Activated CD4-positive, alpha-beta T cell treated with anti-CD3 and anti-CD28 coated beads, Interleukin-2, amount 10 ng/mL, durations not matched to agents 7 days and 5 days (primary cell): Measurements from ENCODE around the gene TMEM217. TPM values are rescaled to one million over a fixed set of nuclear protein-coding genes. Genes with fewer than 3 reads are reported as not detected.

ENCODE experiments used
- CTCF ChIA-PET: fragments of 350-600 bp; sonication (Branson Sonifier 250); formaldehyde crosslinking; loops from one replicate; lab custom pipeline; 2021; ENCODE audit warnings: antibody characterized with exemption; lab: Charles Lee
- POLR2A ChIA-PET: fragments of 350-600 bp; sonication (Branson Sonifier 250); formaldehyde crosslinking; loops from one replicate; lab custom pipeline; 2021; ENCODE audit warnings: antibody characterized with exemption; lab: Charles Lee
- DNase-seq: peaks from one replicate; pipeline ENCODE4 v3.0.0-alpha.2; 2020
- H3K27ac Mint-ChIP-seq: one replicate; pipeline ENCODE4 v1.8.0; 2021; ENCODE audit warnings: mild to moderate bottlenecking, moderate library complexity, mixed read lengths
- H3K27me3 Mint-ChIP-seq: one replicate; pipeline ENCODE4 v1.8.0; 2021; ENCODE audit warnings: mixed read lengths
- H3K36me3 Mint-ChIP-seq: one replicate; pipeline ENCODE4 v1.8.0; 2021; ENCODE audit warnings: low read depth, mixed read lengths
- H3K4me1 Mint-ChIP-seq: one replicate; pipeline ENCODE4 v1.8.0; 2021; ENCODE audit warnings: mixed read lengths
- H3K4me3 Mint-ChIP-seq: one replicate; pipeline ENCODE4 v1.8.0; 2021; ENCODE audit warnings: mild to moderate bottlenecking, moderate library complexity, mixed read lengths
- H3K9me3 Mint-ChIP-seq: one replicate; pipeline ENCODE4 v1.8.0; 2021; ENCODE audit warnings: mixed read lengths
- total RNA-seq, 2 experiments: library from RNA; stranded (reverse); gene quantifications; one replicate each; pipeline ENCODE4 v1.2.3, GENCODE V29; 2021

TMEM217 gene
- total RNA-seq, 2 experiments from 2014 or later: 0.92 to 1.3 TPM

- DNase-seq: no peak
- Mint-ChIP-seq H3K4me1 (peaks cover 43% of the 10 kb centered on the region), H3K36me3 (peaks cover 5% of the 10 kb centered on the region), H3K27ac (peak overlapping the region; percentile 88), H3K9me3 (no peaks in the 10 kb centered on the region), H3K4me3 (peak overlapping the region; percentile 87), H3K27me3 (no peaks in the 10 kb centered on the region)
- CTCF ChIA-PET: interaction anchor here (0.6 to 2.0 kb wide), 9 partner anchors 9 to 239 kb away, joined by 3 to 5 read pairs (median 4); no protein-coding TSS in a partner anchor
- POLR2A ChIA-PET: interaction anchor here (1.2 kb wide), 1 partner anchor 47 kb away, joined by 3 read pairs; no protein-coding TSS in a partner anchor
Observed at GRCh38 chr6:37257320-37257633, 667 bp downstream of the TMEM217 start.

- H3K27ac Mint-ChIP-seq: peak overlapping the region; percentile 61
- H3K4me3 Mint-ChIP-seq: peak overlapping the region; percentile 87
- peaks cover 4% of the 10 kb centered on the region for H3K36me3 Mint-ChIP-seq
- ChIA-PET POLR2A (interaction anchor here (1.2 kb wide), 1 partner anchor 47 kb away, joined by 3 read pairs; no protein-coding TSS in a partner anchor), CTCF (interaction anchor here (0.6 to 2.0 kb wide), 8 partner anchors 10 to 238 kb away, joined by 3 to 5 read pairs (median 4); no protein-coding TSS in a partner anchor)
- H3K27me3 Mint-ChIP-seq: no peaks in the 10 kb centered on the region
- DNase-seq: no peak
- peaks cover 42% of the 10 kb centered on the region for H3K4me1 Mint-ChIP-seq
- H3K9me3 Mint-ChIP-seq: no peaks in the 10 kb centered on the region
Observed at GRCh38 chr6:37256692-37257319, 1.1 kb downstream of the TMEM217 start.

- no peak for DNase-seq
- H3K9me3 Mint-ChIP-seq: no peaks in the 10 kb centered on the region
- no peak overlapping the region for H3K4me3 Mint-ChIP-seq
- no peaks in the 10 kb centered on the region for H3K27me3 Mint-ChIP-seq
- POLR2A ChIA-PET: no interaction called here
- H3K4me1 Mint-ChIP-seq: peaks cover 25% of the 10 kb centered on the region
- no peak overlapping the region for H3K27ac Mint-ChIP-seq
- CTCF ChIA-PET: interaction anchor here (1.6 kb wide), 1 partner anchor 249 kb away, joined by 3 read pairs; no protein-coding TSS in a partner anchor
- peaks cover 2% of the 10 kb centered on the region for H3K36me3 Mint-ChIP-seq
Observed at GRCh38 chr6:37254881-37255280, 3.1 kb downstream of the TMEM217 start.

GRCh38 chr6:37253486-37254007 is 4.4 kb downstream of the TMEM217 start:
- no peak for DNase-seq
- peaks cover 15% of the 10 kb centered on the region for H3K4me1 Mint-ChIP-seq
- no peak overlapping the region for H3K4me3 Mint-ChIP-seq
- no peak overlapping the region for H3K27ac Mint-ChIP-seq
- H3K9me3 Mint-ChIP-seq: no peaks in the 10 kb centered on the region
- ChIA-PET CTCF (interaction anchor here (0.9 to 1.0 kb wide), 3 partner anchors 8 to 27 kb away, joined by 3 to 7 read pairs (median 3); no protein-coding TSS in a partner anchor), POLR2A (no interaction called here)
- no peaks in the 10 kb centered on the region for H3K27me3 Mint-ChIP-seq
- H3K36me3 Mint-ChIP-seq: peaks cover 2% of the 10 kb centered on the region

GRCh38 chr6:37251211-37251780 is 6.6 kb downstream of the TMEM217 start:
- no peak for DNase-seq
- ChIA-PET POLR2A (no interaction called here), CTCF (interaction anchor here (1.4 kb wide), 1 partner anchor 9 kb away, joined by 3 read pairs; no protein-coding TSS in a partner anchor)
- Mint-ChIP-seq H3K36me3 (peaks cover 2% of the 10 kb centered on the region), H3K27ac (no peak overlapping the region), H3K4me3 (no peak overlapping the region), H3K4me1 (no peaks in the 10 kb centered on the region), H3K9me3 (peaks cover 2% of the 10 kb centered on the region), H3K27me3 (no peaks in the 10 kb centered on the region)

GRCh38 chr6:37244430-37245310 is 13.3 kb downstream of the TMEM217 start:
- DNase-seq: no peak
- Mint-ChIP-seq H3K9me3 (peaks cover 2% of the 10 kb centered on the region), H3K4me1 (peaks cover 10% of the 10 kb centered on the region), H3K27ac (no peak overlapping the region), H3K36me3 (no peaks in the 10 kb centered on the region), H3K4me3 (no peak overlapping the region), H3K27me3 (no peaks in the 10 kb centered on the region)
- ChIA-PET POLR2A (no interaction called here), CTCF (no interaction called here)

GRCh38 chr6:37243816-37244370 is 14.1 kb downstream of the TMEM217 start:
- no peak overlapping the region for H3K4me3 Mint-ChIP-seq
- peaks cover 13% of the 10 kb centered on the region for H3K4me1 Mint-ChIP-seq
- peaks cover 2% of the 10 kb centered on the region for H3K9me3 Mint-ChIP-seq
- DNase-seq: no peak
- no peaks in the 10 kb centered on the region for H3K36me3 Mint-ChIP-seq
- no peaks in the 10 kb centered on the region for H3K27me3 Mint-ChIP-seq
- CTCF ChIA-PET: no interaction called here
- POLR2A ChIA-PET: no interaction called here
- H3K27ac Mint-ChIP-seq: no peak overlapping the region

- H3K36me3 Mint-ChIP-seq: no peaks in the 10 kb centered on the region
- H3K4me1 Mint-ChIP-seq: peaks cover 16% of the 10 kb centered on the region
- H3K27me3 Mint-ChIP-seq: no peaks in the 10 kb centered on the region
- ChIA-PET CTCF (interaction anchor here (0.7 to 1.8 kb wide), 4 partner anchors 8 to 31 kb away, joined by 3 to 7 read pairs (median 4); no protein-coding TSS in a partner anchor), POLR2A (no interaction called here)
- H3K9me3 Mint-ChIP-seq: peaks cover 2% of the 10 kb centered on the region
- H3K4me3 Mint-ChIP-seq: no peak overlapping the region
- DNase-seq: no peak
- no peak overlapping the region for H3K27ac Mint-ChIP-seq
Observed at GRCh38 chr6:37243131-37243815, 14.7 kb downstream of the TMEM217 start.

GRCh38 chr6:37242429-37243052 is 15.4 kb downstream of the TMEM217 start:
- DNase-seq: no peak
- H3K4me3 Mint-ChIP-seq: no peak overlapping the region
- H3K27me3 Mint-ChIP-seq: no peaks in the 10 kb centered on the region
- H3K27ac Mint-ChIP-seq: no peak overlapping the region
- H3K4me1 Mint-ChIP-seq: peaks cover 19% of the 10 kb centered on the region
- ChIA-PET POLR2A (no interaction called here), CTCF (interaction anchor here (0.7 to 1.8 kb wide), 5 partner anchors 9 to 194 kb away, joined by 3 to 7 read pairs (median 3); no protein-coding TSS in a partner anchor)
- H3K9me3 Mint-ChIP-seq: peaks cover 2% of the 10 kb centered on the region
- no peaks in the 10 kb centered on the region for H3K36me3 Mint-ChIP-seq

GRCh38 chr6:37241775-37242428 is 16.0 kb downstream of the TMEM217 start:
- no peak overlapping the region for H3K4me3 Mint-ChIP-seq
- CTCF ChIA-PET: interaction anchor here (0.6 to 1.8 kb wide), 5 partner anchors 9 to 547 kb away, joined by 3 to 7 read pairs (median 3); no protein-coding TSS in a partner anchor
- no peak overlapping the region for H3K27ac Mint-ChIP-seq
- POLR2A ChIA-PET: no interaction called here
- H3K36me3 Mint-ChIP-seq: no peaks in the 10 kb centered on the region
- no peak for DNase-seq
- H3K27me3 Mint-ChIP-seq: no peaks in the 10 kb centered on the region
- peaks cover 19% of the 10 kb centered on the region for H3K4me1 Mint-ChIP-seq
- no peaks in the 10 kb centered on the region for H3K9me3 Mint-ChIP-seq

GRCh38 chr6:37241131-37241530 is 16.8 kb downstream of the TMEM217 start:
- peaks cover 19% of the 10 kb centered on the region for H3K4me1 Mint-ChIP-seq

More at GRCh38 chr6:37241131-37241530, 16.8 kb downstream of the TMEM217 start:
- CTCF ChIA-PET: interaction anchor here (0.6 kb wide), 2 partner anchors 548 to 1611 kb away, joined by 3 read pairs; no protein-coding TSS in a partner anchor
- Mint-ChIP-seq H3K4me3 (no peak overlapping the region), H3K27ac (no peak overlapping the region), H3K27me3 (no peaks in the 10 kb centered on the region), H3K36me3 (no peaks in the 10 kb centered on the region), H3K9me3 (no peaks in the 10 kb centered on the region)
- DNase-seq: no peak
- POLR2A ChIA-PET: no interaction called here
